HG02885 (cell line): Measurements from ENCODE around the gene GRIK1.

Experiments used
- ATAC-seq: cut with Tn5 transposase; IDR thresholded peaks from one replicate; pipeline ENCODE4 v1.9.1; 2021; ENCODE audit warnings: mild to moderate bottlenecking; ENCODE audit not compliant: unreplicated experiment, poor library complexity

The GRIK1 gene

DNA sequence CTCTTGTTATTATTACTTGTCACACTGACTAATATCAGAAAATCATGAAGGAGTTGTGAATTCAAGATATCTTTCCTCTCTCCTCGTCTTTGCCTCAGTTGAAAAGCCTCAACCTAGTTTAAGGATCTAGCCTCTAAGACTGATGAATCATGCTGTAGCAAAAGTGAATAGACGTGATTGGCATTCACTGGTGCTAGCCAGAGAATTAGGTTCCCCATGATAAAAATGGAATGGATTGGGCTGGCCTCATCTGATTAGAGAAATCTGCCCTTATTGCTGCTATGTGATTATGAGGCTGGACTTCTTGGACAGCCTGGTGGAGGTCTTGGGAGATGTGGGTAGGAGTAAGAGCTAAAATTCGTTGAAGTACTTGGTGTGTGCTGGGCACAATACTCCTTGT is 432.8 kb downstream of the GRIK1 start:
- no peak for ATAC-seq

DNA sequence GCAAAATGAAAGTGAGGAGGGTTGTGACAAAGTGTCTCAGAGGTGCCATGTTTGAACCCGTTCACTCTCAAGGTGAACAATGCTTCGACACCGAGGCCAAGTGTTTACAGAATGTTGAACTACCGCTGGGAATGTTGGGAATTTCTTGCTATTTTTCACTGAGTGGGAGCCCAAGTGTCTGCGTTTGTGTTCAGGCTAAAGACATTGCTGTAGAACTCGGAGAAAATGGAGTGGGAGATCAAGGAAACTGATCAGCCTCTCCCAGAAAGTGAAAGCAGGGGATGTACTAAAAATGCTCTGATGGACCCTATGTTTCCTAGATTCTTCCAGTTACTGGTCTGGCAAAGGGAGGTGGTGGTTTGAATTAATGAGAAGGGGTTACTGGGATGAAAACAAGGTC is 433.6 kb downstream of the GRIK1 start:
- ATAC-seq = no peak

DNA sequence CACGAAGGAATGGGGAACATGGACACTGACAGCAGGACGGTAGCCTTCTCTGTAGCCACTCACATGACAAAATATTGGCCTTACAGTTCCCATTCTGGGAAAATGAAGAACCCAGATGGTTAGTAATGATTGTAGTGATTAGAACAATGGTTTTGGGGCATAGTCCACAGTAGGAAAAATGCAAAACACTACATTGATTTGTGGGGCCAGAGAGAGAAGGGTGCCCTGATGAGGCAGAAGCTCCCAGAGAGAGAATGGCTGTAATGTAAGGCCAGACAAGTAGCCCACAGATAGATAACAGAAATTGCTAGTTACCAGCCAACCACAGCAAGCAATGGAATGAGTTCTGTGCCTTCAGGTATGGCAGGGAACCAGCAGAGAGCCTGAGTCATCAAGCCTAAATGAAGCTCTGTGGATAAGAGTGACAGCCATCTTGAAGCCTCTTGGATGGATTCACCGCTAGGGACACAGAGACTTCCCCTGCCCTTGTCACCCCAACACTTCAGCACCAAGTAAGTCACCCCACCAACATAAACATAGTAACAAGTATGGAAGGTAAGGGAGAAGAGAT is 435.0 kb downstream of the GRIK1 start:
- no peak for ATAC-seq

DNA sequence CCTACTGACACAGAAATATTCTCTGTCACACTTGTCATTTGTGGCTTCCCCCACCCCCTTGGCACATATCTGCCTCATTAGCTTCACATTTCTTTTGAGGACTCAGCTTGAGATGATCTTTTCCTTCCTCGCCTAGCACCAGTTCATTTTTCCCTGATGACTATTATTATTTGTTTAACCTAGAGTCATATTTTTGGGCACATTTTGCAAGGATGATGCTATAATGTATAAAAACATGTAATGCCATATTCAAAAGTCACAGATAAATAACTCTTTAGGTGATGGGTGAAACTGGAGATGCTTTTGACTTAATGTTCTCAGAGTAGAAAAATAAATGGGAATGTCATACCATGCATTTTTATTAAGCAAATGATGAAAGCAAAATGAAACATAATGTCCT is 438.3 kb downstream of the GRIK1 start:
- ATAC-seq = no peak

DNA sequence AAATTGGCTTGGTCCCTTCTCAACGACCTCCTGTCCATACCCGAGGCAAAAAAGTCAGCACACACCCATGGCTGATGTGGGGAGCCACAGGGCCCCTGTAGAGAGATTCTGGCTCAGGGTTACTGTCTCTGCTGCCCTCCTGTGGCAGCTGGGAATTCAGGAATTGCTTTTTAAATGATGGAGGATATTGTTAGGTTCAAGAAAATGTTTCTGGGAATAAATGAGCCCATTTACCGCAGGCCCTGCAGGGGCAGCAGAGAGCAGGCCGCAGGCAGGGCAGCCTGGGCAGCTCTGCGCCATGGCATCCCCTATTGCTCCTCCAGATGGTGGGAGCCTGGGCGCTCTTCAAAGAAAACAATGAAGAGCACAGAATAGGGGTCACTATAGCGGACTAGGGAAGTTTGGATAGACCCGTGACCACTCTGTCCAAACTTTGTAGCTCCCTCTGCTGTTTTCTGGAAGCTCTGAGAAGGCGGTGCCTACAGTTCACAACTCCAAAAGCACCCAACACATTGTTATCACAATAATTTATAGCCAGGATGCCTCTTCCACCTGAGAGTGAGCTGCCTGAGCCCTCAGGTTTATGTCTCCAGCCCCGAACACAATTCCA is 440.0 kb downstream of the GRIK1 start:
- peak; percentile 74 for ATAC-seq

DNA sequence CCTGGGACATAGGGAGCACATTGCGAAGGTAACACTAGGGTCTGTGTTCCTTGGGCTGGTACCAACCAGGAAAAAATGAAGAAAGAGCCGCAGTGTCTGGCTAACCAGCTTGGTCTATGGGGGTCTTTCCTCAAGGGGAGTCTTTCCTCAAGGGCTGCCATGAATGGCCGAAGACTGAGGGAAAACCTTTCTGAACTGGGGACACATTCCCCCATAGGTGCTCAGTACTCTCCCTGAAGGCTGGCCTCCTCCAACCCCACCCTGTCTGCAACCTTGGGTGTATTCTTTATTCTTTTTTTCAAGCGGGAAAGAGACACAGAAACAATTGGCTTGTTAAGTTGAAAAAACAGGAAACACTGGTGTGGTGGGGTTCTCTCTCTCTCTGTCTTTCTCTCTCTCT is 440.6 kb downstream of the GRIK1 start:
- ATAC-seq = no peak

DNA sequence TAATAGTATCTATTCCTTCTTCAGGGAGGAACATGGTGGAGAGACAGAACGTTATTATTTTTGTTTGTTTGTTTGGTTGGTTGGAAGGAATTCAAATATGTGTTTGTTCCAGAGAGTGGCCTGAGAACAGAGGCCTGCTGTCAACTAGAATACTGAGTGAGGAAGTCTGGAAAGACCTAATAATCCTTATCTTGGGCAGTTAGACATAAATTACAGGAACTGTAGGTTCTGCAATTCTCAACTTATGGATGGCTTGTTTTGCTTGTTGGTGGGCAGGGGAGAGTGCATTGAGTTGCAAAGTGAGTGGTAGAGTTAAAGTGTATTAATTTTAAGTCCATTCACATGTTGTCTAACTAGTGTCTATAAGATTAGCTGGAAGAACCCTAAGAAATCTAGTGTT is 443.5 kb downstream of the GRIK1 start:
- no peak for ATAC-seq

DNA sequence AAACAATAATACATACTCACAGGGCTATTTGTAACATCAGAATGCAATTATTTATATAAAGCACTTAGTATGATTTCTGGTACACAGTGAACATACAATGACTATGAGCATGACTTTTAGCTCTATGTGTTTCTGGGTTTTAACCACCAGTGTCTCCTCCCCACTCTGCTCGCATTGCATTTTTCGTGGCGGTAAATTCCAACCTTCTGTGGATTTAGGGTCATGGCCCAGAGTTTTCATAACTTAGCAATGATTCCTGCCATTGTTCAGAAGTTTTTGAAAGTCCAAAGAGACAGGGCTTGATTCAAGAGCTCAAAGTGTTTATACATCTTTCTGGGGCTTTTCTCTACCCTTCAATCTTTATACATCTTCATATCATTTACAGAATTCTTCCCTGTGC is 449.8 kb downstream of the GRIK1 start:
- ATAC-seq = no peak

DNA sequence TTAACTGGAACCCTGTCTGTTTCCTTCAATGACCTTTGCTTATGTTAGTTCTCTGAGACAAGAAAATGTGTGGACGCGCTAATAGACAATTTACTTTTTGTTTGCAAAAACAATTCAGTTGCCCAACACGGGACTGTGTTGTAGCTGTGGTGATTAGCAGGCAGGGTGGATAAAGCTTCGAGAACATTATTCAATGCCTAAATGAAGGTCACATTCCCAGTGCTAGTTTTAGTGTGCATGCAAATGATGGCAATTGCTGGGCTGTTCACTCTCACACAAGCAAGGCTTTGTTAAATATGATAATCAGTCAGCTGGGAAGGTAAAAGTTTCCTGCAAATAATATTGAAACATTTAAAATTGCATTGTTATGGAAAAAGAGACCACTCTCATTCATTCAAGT is 452.6 kb downstream of the GRIK1 start:
- no peak for ATAC-seq
